GM11168 (cell line): ENCODE data around the gene SPATA2.

Experiments
- in situ Hi-C: fragments of 300-500 bp; cut with MboI; formaldehyde crosslinking; loops from one replicate; pipeline ENCODE4 v1.12.0; 2022; ENCODE audit warnings: low sequenced_read_pairs; ENCODE audit not compliant: unreplicated experiment

SPATA2 gene

GRCh38 chr20:49935746-49936152, 20.4 kb upstream of the SPATA2 start:
- in situ Hi-C loops = no loop called here

GRCh38 chr20:49929142-49929494, 13.8 kb upstream of the SPATA2 start:
- in situ Hi-C loops = no loop called here

- in situ Hi-C loops = no loop called here
These were observed 13.2 kb upstream of the SPATA2 start for GRCh38 chr20:49928411-49929141.

- in situ Hi-C loops = no loop called here
These were observed 10.6 kb upstream of the SPATA2 start for GRCh38 chr20:49925901-49926454.

GRCh38 chr20:49924247-49924646, 8.9 kb upstream of the SPATA2 start:
- in situ Hi-C loops = no loop called here

DNA sequence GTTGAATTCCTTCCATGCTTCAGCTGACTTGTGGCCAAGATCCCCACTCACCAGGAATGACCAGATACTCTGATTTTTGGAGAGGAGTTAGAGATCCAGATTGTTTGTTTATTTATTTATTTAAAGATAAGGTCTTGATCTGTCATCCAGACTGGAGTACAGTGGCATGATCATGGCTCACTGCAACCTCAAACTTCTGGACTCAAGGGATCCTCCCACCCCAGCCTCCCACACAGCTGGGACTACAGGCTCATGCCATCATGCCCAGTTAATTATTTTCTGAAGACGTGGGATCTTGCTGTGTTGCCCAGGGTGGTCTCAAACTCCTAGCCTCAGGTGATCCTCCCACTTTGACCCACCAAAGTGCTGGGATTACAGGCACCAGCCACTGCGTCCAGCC, 4.1 kb upstream of the SPATA2 start:
- in situ Hi-C loops = no loop called here

GRCh38 chr20:49919009-49919408, 3.7 kb upstream of the SPATA2 start:
- in situ Hi-C loops = no loop called here

DNA sequence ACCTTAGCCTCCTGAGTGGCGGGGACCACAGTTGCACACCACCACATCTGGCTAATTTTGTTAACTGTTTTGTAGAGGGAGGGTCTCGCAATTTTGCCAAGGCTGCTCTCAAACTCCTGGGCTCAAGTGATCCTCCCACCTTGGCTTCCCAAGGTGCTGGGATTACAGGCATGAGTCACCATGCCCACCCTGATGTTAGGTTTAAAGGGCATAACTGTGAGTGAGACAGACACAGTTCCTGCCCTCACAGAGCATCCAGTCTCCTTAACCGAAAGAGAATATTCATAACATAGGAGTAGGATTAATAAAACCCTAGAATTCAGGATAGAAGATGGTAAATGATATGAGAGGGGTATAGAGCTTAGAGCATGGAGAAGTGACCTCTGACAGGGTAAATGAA, 3.1 kb upstream of the SPATA2 start:
- in situ Hi-C loops = no loop called here

- in situ Hi-C loops = no loop called here
These were observed 1.0 kb upstream of the SPATA2 start for GRCh38 chr20:49916146-49917002.

- in situ Hi-C loops = no loop called here
These were observed 280 bp downstream of the SPATA2 start for GRCh38 chr20:49915118-49915379.

GRCh38 chr20:49914310-49915117, 815 bp downstream of the SPATA2 start:
- in situ Hi-C loops = no loop called here

GRCh38 chr20:49913399-49914047, 1.8 kb downstream of the SPATA2 start:
- in situ Hi-C loops = no loop called here

- in situ Hi-C loops = no loop called here
These were observed 5.0 kb downstream of the SPATA2 start for GRCh38 chr20:49910340-49910706.

DNA sequence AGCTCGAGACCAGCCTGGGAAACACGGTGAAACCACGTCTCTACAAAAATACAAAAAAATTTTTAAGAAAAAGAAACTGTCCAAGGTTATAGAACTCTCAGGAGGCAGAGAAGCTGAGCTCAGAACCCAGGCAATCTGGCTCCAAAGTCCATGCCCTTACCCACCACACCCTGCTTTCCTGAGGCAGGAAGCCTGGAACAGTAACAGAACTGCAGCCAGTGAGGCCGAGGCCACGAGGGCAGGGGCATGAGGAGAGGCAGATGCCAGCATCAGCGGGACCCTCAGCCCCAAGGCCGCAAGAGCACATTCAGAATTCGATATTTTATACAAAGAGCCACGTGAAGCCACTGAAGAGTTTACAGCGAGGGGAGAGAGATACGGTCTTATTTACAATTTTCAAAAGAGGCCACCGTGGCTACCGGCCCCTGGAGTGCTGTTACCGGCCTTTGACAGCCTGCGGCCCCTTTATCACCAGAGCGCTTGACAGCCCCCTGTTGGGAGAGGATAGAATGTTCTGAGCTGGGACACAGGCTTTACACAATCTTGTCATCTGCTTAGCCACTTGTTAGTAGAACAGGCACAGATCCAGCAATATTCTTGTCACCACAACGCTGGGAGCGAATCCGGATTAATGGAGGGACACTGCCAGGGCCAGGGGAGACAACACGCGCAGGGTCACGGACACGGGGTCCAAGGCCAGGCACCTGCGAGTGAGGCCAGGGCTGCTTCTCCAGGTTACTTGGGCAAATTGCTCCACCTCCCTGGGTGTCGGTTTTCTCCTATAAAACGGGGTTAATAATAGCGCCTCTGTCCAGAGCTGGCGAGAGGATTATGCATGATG, 5.6 kb downstream of the SPATA2 start:
- in situ Hi-C loops = no loop called here

DNA sequence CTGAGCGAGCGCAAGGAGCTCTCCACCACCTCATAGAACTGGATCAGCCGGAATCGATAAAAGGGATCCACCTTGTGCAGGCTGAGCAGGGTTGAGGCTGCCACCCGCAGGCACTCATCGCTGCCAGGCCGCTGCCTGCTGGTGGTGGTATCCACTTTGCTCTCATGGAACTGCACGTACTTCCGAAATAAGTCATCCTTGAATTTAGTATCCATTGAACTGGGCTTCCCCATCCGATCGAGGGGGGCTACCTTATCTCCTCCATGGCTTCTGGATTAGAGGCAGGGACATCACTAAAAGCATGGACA, 7.1 kb downstream of the SPATA2 start:
- in situ Hi-C loops = no loop called here

GRCh38 chr20:49907405-49908257, 7.7 kb downstream of the SPATA2 start:
- in situ Hi-C loops = no loop called here

DNA sequence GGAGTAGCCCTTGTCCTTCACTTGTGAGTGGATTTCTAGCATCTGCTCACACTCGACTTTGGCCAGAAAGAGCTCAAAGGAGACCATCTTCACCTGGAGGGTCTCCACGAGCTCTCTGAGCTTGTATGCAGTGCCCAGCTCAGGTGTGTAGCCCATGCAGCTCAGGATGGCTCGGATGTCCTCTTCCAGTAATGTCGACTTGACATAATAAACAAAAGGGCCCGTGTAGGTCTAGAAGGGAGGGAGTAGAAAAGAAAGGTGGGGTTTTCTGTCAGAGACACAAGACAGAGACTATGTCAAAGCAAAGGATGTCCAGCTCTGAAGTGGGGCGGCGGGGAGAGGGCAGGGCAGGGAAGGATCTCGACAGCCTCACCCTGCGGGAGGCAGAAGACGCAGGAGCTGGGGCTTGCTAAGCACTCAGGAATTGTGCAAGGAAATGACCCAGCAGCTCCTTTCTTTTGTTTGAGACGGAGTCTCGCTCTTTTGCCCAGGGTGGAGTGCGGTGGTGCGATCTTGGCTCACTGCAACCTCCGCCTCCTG, 8.6 kb downstream of the SPATA2 start:
- in situ Hi-C loops = no loop called here

GRCh38 chr20:49906101-49906604, 9.2 kb downstream of the SPATA2 start:
- in situ Hi-C loops = no loop called here
